Panc1 (cell line): ENCODE results near the gene ELP5.

Experiments
- REST ChIP-seq, 2 experiments: IDR thresholded peaks; 2 replicates each; pipeline ENCODE4 v1.6.1; 2011 to 2012; ENCODE audit warnings: low read depth in 2 of 2, control low read depth in 1 of 2, low read length in 1 of 2, mild to moderate bottlenecking in 1 of 2, moderate library complexity in 1 of 2; ENCODE audit not compliant: insufficient read depth in 1 of 2
- SIN3A ChIP-seq: IDR thresholded peaks from 2 replicates; pipeline ENCODE4 v1.6.1; 2012; ENCODE audit warnings: low read depth, mild to moderate bottlenecking, low read length, moderate library complexity, borderline replicate concordance; ENCODE audit not compliant: insufficient read depth
- TF ChIP-seq, protein P1 (sequence below): fragments of 450-650 bp; IDR thresholded peaks from 2 replicates; pipeline ENCODE4 v1.5.1; 2017; ENCODE audit warnings: mild to moderate bottlenecking

DNA sequence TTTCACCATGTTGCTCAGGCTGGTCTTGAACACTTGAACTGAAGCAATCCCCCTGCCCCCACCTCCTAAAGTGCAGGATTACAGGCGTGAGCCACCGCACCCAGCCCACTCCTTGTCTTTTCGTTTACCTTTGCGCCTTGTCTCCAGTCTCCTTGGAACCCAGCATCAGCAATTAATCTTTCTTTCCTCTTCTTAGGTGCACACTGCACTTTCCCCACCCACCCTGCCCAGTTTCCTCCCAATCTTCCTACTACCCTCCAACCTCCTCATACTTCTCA, 11.7 kb downstream of the ELP5 start:
- TF ChIP-seq SIN3A, result no peak
- TF ChIP-seq, protein P1, sequence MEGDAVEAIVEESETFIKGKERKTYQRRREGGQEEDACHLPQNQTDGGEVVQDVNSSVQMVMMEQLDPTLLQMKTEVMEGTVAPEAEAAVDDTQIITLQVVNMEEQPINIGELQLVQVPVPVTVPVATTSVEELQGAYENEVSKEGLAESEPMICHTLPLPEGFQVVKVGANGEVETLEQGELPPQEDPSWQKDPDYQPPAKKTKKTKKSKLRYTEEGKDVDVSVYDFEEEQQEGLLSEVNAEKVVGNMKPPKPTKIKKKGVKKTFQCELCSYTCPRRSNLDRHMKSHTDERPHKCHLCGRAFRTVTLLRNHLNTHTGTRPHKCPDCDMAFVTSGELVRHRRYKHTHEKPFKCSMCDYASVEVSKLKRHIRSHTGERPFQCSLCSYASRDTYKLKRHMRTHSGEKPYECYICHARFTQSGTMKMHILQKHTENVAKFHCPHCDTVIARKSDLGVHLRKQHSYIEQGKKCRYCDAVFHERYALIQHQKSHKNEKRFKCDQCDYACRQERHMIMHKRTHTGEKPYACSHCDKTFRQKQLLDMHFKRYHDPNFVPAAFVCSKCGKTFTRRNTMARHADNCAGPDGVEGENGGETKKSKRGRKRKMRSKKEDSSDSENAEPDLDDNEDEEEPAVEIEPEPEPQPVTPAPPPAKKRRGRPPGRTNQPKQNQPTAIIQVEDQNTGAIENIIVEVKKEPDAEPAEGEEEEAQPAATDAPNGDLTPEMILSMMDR, result no peak
- TF ChIP-seq REST (IDR thresholded peaks at IDR 0.05; ENCODE audit: insufficient read depth in 1 of 2, low read depth in 2 of 2, low read length in 1 of 2), result no peak
